NB4 (cell line): ENCODE data around the gene FOSL2.

Experiments
- DNase-seq: peaks from one replicate; pipeline ENCODE4 v3.0.0; 2010; ENCODE audit warnings: low read depth
- H3K4me3 ChIP-seq: one replicate; pipeline ENCODE4 v1.5.1; 2011; ENCODE audit warnings: mild to moderate bottlenecking, low read depth, low read length, moderate library complexity
- MYC ChIP-seq: IDR thresholded peaks from 2 replicates; pipeline ENCODE4 v1.6.1; 2011; ENCODE audit warnings: low read depth, low read length
- POLR2A ChIP-seq: IDR thresholded peaks from 2 replicates; pipeline ENCODE4 v1.6.1; 2011; ENCODE audit warnings: mild to moderate bottlenecking; ENCODE audit not compliant: insufficient read length; ENCODE audit errors: extremely low read depth
- TF ChIP-seq, protein P1 (sequence below): IDR thresholded peaks from 2 replicates; pipeline ENCODE4 v1.6.1; 2011; ENCODE audit warnings: low read depth, low read length
- TF ChIP-seq, protein P2 (sequence below): IDR thresholded peaks from one replicate; pipeline ENCODE4 v1.5.1; 2012; ENCODE audit warnings: low read depth, low read length

The FOSL2 gene

DNA sequence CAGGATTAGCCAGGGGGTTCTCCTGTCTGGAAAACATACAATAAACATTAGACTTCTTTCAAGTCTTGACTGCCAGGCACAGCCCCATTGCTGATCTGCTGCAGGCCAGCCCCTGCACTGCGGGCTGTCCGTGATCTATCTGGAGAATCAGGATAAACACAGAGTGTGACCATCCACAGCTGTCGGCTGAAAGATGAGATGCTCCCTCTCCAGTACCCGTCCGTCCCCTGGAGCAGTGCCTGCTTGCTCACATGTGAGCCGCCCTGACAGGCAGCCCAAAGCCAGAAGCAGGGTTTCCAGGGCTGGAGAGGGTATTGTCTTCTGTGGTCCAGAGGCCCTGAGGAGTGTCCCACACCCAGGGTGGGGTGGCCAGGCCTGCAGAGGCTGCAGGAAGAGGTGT is 46.1 kb upstream of the FOSL2 start:
- no peak overlapping the region for H3K4me3 ChIP-seq
- DNase-seq = no peak
- TF ChIP-seq POLR2A (no peak), MYC (no peak)
- TF ChIP-seq, protein P1, sequence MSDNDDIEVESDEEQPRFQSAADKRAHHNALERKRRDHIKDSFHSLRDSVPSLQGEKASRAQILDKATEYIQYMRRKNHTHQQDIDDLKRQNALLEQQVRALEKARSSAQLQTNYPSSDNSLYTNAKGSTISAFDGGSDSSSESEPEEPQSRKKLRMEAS = no peak
- TF ChIP-seq, protein P2, sequence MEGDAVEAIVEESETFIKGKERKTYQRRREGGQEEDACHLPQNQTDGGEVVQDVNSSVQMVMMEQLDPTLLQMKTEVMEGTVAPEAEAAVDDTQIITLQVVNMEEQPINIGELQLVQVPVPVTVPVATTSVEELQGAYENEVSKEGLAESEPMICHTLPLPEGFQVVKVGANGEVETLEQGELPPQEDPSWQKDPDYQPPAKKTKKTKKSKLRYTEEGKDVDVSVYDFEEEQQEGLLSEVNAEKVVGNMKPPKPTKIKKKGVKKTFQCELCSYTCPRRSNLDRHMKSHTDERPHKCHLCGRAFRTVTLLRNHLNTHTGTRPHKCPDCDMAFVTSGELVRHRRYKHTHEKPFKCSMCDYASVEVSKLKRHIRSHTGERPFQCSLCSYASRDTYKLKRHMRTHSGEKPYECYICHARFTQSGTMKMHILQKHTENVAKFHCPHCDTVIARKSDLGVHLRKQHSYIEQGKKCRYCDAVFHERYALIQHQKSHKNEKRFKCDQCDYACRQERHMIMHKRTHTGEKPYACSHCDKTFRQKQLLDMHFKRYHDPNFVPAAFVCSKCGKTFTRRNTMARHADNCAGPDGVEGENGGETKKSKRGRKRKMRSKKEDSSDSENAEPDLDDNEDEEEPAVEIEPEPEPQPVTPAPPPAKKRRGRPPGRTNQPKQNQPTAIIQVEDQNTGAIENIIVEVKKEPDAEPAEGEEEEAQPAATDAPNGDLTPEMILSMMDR = no peak

DNA sequence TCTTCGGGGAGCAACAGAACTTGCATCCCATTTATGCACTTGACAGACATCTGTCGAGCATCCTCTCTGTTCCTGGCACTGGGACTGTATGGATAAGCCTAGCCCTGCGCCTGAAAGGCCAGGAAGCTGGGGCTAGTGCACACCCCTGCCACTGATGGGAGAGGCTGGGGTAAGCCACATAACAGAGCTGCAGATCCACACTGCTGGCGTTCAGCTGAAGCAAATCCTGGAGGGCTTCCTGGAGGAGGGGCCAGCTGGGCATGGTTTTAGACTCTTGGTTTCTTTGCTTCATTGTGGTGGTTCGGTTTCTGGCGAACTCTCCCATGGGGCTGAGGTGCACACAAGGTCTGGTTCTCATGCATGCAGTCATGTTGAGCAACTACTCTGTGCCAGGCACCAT is 45.5 kb upstream of the FOSL2 start:
- no peak for TF ChIP-seq MYC
- no peak for TF ChIP-seq POLR2A
- TF ChIP-seq, protein P1 = no peak
- TF ChIP-seq, protein P2 = no peak
- no peak overlapping the region for H3K4me3 ChIP-seq
- DNase-seq = no peak

DNA sequence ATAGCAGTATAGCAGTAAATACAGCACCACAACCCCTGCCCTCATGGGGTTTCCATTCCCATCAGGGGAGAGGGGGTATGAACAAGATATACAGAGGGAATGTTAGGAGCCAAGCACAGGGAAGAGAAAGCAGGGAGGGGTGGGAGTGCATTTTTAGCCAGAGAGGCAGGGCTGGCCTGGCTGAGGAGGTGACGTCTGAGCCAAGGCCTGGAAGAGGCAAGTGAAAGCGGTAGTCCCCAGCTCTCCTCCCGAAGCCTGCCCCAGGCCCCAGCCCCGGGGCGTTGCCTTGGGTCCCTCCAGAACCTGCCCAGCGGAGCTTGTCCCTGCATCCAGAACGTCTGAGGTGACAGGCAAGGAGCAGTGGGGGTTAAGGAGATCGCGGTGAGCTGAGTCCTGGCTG is 45.1 kb upstream of the FOSL2 start:
- DNase-seq = no peak
- TF ChIP-seq, protein P2 = no peak
- TF ChIP-seq MYC = no peak
- no peak for TF ChIP-seq POLR2A
- TF ChIP-seq, protein P1 = no peak
- no peak overlapping the region for H3K4me3 ChIP-seq

DNA sequence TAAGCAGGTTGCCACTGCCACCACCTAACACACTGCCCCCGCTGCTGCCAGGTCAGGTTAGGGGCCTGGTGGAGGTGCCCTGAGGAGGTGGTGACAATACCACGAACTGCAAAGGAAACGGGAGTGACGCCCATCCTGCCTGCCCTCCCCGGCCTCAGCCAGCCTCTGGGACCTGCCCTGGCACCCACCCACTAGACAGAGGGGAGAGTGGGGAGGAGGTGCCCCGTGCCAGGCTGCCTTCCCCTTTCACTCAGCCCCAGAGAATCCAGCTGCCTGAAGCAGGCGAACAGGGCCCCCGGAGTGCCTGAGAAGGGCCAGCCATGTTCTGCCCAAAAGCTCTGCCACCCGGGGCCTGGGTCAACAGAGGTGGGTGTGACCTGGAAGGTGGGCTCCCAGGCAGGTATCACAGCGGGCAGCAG is 44.5 kb upstream of the FOSL2 start:
- TF ChIP-seq, protein P1 = no peak
- TF ChIP-seq MYC (no peak), POLR2A (no peak)
- TF ChIP-seq, protein P2 = no peak
- no peak overlapping the region for H3K4me3 ChIP-seq
- DNase-seq = no peak

DNA sequence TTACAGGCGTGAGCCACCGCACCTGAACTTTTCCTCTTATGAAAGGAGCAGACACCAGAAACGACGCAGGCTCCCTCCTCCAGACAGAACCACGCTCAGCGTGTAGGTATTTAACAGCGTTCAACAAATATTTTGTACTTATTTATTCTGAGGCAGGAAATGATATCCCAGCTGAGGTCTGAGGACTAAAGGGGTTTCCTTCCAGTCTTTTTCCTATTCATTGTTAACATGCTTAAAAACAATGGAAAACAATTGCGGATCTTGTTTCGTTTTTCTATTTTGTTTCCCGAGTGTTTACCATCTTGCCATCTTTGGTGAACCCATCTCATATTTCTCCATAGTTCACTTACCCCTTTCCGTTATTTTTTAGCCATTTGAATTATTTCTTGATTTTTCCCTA is 43.7 kb upstream of the FOSL2 start:
- DNase-seq = no peak
- no peak for TF ChIP-seq POLR2A
- H3K4me3 ChIP-seq = no peak overlapping the region

DNA sequence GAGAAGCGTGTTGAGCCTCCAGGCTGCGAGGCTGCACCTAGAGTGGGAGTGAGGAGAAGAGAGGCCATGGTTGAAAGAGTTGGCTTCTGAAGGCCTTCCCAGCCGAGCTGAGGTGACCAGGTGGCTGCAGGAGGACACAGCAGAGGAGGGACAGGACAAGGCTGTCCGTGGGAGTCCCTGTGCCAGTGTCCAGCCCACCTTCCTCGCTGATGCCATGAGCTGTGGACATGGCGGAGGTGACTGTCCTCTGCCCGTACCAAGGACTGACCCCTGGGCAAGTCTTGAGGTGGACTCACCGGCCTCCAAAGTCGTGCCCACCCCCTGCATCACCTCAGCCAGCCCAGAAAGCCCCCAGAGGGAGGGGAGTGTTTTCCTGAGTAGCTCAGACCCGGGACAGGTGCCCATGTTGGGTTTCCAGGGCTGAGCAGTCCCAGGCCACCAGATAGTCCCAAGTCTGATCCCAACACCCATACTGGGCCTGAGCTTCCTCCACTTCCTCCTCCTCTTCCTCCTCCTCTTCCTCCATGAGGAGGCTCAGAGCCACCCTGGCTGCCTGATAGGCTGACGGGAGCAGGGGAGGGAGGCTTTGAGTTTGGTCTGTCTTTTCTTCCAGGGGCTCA is 43.0 kb upstream of the FOSL2 start:
- DNase-seq = no peak
- H3K4me3 ChIP-seq = no peak overlapping the region
- TF ChIP-seq, protein P1 = no peak
- TF ChIP-seq MYC (no peak), POLR2A (no peak)
- TF ChIP-seq, protein P2 = no peak
